IPS-NIHi7 (cell line): ENCODE data around the gene DPAGT1.
"Not testable (repeated sequence)": the region's sequence is repeated elsewhere in the genome, so short reads cannot be mapped to it uniquely, and the experiment has no call there.

Experiments
- DNase-seq: peaks from one replicate; pipeline ENCODE4 v3.0.0; 2012; ENCODE audit warnings: mixed read lengths; ENCODE audit errors: extremely low spot score

Gene DPAGT1

GRCh38 chr11:119093942-119094815 lies 7.5 kb downstream of the DPAGT1 start:
- DNase-seq: no peak

- no peak for DNase-seq
Observed at GRCh38 chr11:119092880-119093842, 8.5 kb downstream of the DPAGT1 start.

- DNase-seq: no peak
Observed at GRCh38 chr11:119091966-119092879, 9.4 kb downstream of the DPAGT1 start.

GRCh38 chr11:119091178-119091577 lies 10.5 kb downstream of the DPAGT1 start:
- DNase-seq: no peak

- DNase-seq: no peak
Observed at GRCh38 chr11:119089319-119089718, 12.3 kb downstream of the DPAGT1 start.

- no peak for DNase-seq
Observed at GRCh38 chr11:119088406-119088805, 13.2 kb downstream of the DPAGT1 start.

- no peak for DNase-seq
Observed at GRCh38 chr11:119087747-119088241, 13.9 kb downstream of the DPAGT1 start.

GRCh38 chr11:119087123-119087522 lies 14.5 kb downstream of the DPAGT1 start:
- no peak for DNase-seq

GRCh38 chr11:119085437-119085847 lies 16.2 kb downstream of the DPAGT1 start:
- DNase-seq: no peak

- peak; percentile 95 for DNase-seq
Observed at GRCh38 chr11:119084663-119085436, 16.8 kb downstream of the DPAGT1 start, which contains the start of gene HMBS. Gene HMBS (plus strand): TSS chr11:119084881. CDS start chr11:119085034, 153 bp downstream.

GRCh38 chr11:119081682-119082260 lies 19.9 kb downstream of the DPAGT1 start:
- DNase-seq: no peak

- DNase-seq: no peak
Observed at GRCh38 chr11:119078675-119079420, 22.8 kb downstream of the DPAGT1 start.

GRCh38 chr11:119077839-119078238 lies 23.8 kb downstream of the DPAGT1 start:
- no peak for DNase-seq

- peak; percentile 99 for DNase-seq
Observed at GRCh38 chr11:119067371-119068222, 34.1 kb downstream of the DPAGT1 start, which contains the start of gene VPS11. Gene VPS11 (plus strand): TSS chr11:119067818. CDS start chr11:119067824, 6 bp downstream.

GRCh38 chr11:119065369-119065768 lies 36.3 kb downstream of the DPAGT1 start:
- DNase-seq: peak; percentile 42

GRCh38 chr11:119062779-119063178 lies 38.9 kb downstream of the DPAGT1 start:
- DNase-seq: no peak

GRCh38 chr11:119061256-119061655 lies 40.4 kb downstream of the DPAGT1 start:
- no peak for DNase-seq

GRCh38 chr11:119059128-119059527 lies 42.5 kb downstream of the DPAGT1 start:
- DNase-seq: not testable (repeated sequence)
